Rectal smooth muscle tissue (tissue), 1 donor: ENCODE data around the gene CACNA1F.

Experiments
- H3K27ac ChIP-seq: one replicate; pipeline ENCODE4 v1.7.0; 2013; ENCODE audit warnings: low read depth, low read length, inconsistent platforms
- H3K27me3 ChIP-seq: one replicate; pipeline ENCODE4 v1.7.0; 2013; ENCODE audit warnings: low read length; ENCODE audit not compliant: control insufficient read depth, insufficient read depth
- H3K36me3 ChIP-seq: one replicate; pipeline ENCODE4 v1.7.0; 2013; ENCODE audit warnings: low read length; ENCODE audit not compliant: control insufficient read depth, insufficient read depth
- H3K4me1 ChIP-seq: one replicate; pipeline ENCODE4 v1.7.0; 2013; ENCODE audit warnings: low read length; ENCODE audit not compliant: control insufficient read depth, insufficient read depth
- H3K4me3 ChIP-seq: one replicate; pipeline ENCODE4 v1.7.0; 2013; ENCODE audit warnings: low read length
- H3K9ac ChIP-seq: one replicate; pipeline ENCODE4 v1.7.0; 2013; ENCODE audit warnings: low read length

CACNA1F gene

DNA sequence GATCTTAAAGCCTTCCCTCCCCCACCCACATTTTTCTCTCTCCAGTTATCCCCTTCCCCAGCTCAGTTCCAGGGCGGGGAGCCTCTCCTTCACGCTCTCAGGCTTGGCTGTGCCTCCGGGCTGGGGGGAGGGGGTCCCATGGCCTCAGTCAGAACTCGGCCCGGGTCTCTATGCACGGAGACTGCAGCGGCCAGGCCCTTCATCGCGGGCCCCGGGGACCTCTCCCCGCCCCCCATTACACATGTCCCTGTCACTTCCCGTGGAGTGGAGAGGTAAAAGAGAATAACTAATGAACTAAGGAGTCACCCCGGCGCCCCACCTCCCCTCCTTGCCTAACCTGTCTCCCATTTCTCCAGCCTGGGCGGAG is 46.1 kb downstream of the CACNA1F start:
- Histone ChIP-seq H3K36me3 (peaks cover 4% of the 10 kb centered on the region), H3K27ac (peak overlapping the region; percentile 78), H3K27me3 (no peaks in the 10 kb centered on the region)

DNA sequence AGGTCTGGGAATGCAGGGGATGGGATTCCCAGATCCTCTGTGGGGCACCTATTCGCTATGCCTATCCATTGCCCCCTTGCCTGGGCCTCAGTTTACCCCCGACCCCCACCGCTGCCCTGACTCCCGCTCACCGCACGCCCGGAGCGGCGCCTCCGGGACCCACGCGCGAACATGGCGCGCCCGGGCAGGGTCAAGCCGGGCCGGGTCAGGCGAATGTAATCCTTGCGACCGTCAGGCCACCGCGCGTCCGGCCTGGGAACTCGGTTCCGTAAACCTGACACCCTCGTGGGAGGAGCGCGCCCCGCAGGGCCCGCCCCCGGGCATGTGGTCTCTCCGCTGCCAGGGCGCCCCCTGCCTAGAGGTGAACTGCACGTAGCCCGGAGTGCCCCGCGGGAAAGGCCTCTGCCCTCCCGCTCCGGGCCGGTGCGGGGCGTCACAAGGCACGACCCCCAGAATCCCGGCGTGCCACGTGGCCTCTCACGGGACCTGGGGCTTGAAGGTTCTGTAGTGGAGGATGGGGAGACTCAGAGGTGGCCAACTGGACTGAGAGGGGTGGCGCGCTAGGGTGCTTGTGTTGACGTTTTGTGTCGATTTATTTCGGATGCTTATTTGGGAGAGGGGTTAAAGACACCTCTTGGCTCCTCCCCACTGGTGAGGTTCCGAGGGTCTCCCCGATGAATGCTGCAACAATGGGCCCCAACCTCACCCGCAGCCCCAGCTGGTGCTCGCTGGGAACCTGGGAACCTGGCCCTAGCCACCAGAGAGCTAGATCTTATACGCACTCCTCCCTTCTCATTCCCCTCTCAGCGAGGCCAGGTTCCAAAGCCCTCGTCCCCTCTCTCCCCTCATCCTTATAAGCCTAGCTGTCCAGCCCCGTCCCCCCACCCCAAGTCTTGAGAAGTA is 46.8 kb downstream of the CACNA1F start, which contains the start of gene PRICKLE3:
TSS of gene PRICKLE3 (minus strand) at position 249 of the 903 bp plus-strand sequence. CDS start at position 173, 76 bp downstream.
- peak within 1 kb of the TSS; percentile 78 for H3K27ac ChIP-seq
- no peaks in the 10 kb centered on the region for H3K4me1 ChIP-seq
- H3K27me3 ChIP-seq, result no peaks in the 10 kb centered on the region
- H3K36me3 ChIP-seq, result peaks cover 4% of the 10 kb centered on the region
- H3K4me3 ChIP-seq, result peak within 1 kb of the TSS; percentile 59
- H3K9ac ChIP-seq, result peak within 1 kb of the TSS; percentile 38

More for the DNA sequence above, 46.1 kb downstream of the CACNA1F start:
- H3K4me3 ChIP-seq, result no peak overlapping the region
- no peak overlapping the region for H3K9ac ChIP-seq
- H3K4me1 ChIP-seq, result no peaks in the 10 kb centered on the region

DNA sequence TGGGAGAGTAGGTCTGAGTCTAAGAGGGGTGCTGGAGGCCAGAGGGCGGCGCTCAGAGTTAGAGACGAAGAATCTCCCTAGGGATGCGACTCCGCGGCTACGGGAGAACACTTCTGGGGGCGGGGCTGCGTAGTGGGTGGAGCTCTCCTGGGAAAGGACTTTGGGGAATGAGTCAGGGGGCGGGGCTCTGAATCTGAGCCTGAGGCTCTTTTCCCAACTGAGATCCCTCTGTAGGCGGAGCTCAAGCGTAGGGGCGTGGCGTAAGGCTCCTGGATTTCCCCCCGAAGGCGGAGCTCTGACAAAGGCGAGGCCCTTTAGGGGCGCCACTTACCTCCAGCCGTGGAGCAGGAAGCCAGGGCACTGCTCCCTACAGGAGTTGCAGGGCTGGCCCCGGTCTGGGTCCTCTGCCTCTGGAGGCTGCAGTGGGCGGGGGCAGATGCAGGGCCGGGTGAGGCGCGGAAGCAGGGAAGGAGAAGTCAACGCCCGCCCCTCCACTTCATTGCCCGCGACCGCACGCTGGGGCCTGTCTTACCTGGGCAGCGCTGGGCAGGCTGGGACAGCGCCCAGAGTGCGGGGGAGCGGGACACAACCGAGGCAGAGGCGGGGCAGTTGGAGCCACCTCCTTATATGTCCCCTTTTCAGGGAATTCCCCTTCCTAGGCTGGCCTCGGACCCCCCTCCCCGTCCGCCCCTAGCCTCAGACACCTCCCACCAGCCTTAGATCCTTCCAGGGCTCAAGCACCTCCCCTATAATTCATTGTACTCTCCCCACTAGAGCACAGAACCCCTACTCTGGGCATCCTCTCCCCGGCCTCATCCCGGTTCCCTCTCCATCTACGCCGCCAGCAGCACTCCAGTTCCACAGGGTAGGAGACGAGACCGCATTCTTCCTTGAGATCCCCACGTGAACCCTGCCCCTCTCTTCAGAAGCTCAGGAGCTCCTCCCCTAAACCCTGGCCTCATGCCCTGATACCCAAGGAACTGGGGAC is 48.6 kb downstream of the CACNA1F start:
- H3K27me3 ChIP-seq, result no peaks in the 10 kb centered on the region
- H3K27ac ChIP-seq, result peak overlapping the region; percentile 52
- H3K36me3 ChIP-seq, result peaks cover 4% of the 10 kb centered on the region
- no peak overlapping the region for H3K9ac ChIP-seq
- no peaks in the 10 kb centered on the region for H3K4me1 ChIP-seq
- peak overlapping the region; percentile 35 for H3K4me3 ChIP-seq

DNA sequence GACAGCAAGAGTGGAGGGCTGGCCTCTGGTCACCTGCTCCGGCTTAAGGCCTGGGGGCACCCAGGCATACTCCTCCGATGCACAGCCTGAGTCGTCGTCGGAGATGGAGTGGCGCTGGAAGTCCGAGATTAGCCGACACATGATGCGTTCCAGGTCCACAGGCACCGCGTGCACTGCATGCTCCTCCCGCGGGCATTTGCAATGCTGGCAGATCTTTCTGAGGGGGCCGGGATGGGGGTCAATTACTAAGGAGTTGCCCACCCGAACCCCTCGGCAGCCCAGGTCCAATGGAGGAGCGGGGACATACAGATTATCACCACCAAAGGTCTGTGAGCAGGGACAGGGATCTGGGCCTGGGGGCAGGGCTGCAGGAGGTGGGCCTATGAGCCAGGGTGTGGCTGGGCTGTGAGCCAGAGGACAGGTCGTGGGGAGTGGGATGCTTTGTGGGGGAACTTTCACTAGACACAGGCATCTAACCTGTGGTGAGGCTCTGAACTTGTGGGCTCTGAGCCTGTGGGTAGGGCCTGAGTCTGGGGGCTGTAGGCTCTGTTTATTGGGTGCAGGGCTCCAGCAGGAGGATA is 49.3 kb downstream of the CACNA1F start:
- peaks cover 4% of the 10 kb centered on the region for H3K36me3 ChIP-seq
- H3K27ac ChIP-seq, result no peak overlapping the region
- H3K4me3 ChIP-seq, result no peak overlapping the region
- H3K9ac ChIP-seq, result no peak overlapping the region
- H3K27me3 ChIP-seq, result no peaks in the 10 kb centered on the region
- H3K4me1 ChIP-seq, result no peaks in the 10 kb centered on the region

DNA sequence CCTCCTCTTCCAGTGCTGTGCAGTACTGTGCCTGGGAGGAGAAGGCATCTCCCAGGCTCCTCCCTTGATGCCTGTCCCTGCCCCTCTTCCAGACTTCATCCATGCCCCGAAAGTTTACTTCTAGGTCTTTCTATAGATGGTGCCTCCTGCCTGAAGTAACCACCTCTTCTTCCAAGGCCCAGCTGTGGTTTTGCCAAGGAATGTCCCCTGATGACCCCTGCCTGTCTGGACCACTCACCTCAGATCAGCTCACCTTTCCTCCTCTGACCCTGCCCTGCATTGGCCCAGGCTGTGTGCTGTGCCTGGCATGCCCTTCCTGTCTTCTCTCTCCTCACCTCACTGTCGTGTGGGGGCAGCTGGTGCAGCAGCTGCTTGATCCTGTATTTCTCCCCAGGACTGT is 53.8 kb downstream of the CACNA1F start:
- Histone ChIP-seq H3K4me1 (no peaks in the 10 kb centered on the region), H3K9ac (no peak overlapping the region), H3K27me3 (no peaks in the 10 kb centered on the region), H3K27ac (no peak overlapping the region), H3K4me3 (no peak overlapping the region), H3K36me3 (peaks cover 8% of the 10 kb centered on the region)

DNA sequence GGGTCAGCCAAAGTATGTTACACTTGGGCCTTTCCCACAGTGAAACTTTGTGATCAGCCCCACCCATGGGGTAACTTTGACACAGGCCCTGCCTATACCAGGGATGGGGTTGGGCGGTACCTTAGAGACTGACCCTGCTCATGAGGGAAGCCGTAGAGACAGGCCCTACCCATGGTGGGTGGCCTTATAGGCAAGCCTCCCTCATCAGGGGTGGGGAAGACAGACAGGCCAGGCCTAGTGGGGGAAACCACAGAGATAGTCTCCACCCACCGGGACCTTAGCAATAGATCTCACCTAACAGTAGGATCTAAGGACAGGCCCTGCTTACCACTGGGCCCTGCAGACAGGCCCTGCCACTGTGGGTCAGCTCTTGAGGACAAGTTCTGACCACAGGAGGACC is 54.6 kb downstream of the CACNA1F start:
- H3K36me3 ChIP-seq, result peaks cover 8% of the 10 kb centered on the region
- no peak overlapping the region for H3K9ac ChIP-seq
- no peaks in the 10 kb centered on the region for H3K27me3 ChIP-seq
- H3K4me1 ChIP-seq, result no peaks in the 10 kb centered on the region
- H3K4me3 ChIP-seq, result no peak overlapping the region
- H3K27ac ChIP-seq, result no peak overlapping the region

DNA sequence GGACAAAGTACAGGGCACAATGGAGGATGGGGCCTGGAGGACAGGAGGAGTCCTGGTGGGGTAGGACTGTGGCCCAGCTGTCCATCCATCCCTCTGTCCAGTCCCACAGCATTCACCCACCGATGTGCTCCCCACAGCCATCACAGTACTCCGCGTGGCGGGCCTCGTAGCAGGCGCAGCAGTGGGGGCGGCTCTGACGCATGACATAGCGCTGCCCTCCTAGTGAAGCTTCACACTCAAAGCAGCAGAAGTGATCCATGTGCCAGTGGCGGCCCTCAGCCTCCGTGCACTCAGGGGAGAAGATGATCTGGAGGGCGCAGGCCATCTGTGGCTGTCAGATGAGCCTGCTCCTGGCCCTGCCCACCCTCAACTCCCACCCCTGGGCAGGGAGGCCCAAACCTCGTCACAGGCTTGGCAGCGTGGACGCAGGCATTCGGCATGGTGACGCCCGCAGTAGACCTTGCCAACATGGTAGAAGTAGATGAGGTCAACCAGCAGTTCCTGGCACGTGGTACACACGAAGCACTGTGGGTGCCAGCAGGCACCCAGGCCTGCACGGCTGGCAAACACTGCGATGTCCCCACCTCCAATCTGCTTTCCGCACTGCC is 55.2 kb downstream of the CACNA1F start:
- Histone ChIP-seq H3K9ac (no peak overlapping the region), H3K4me1 (no peaks in the 10 kb centered on the region), H3K36me3 (peaks cover 4% of the 10 kb centered on the region), H3K4me3 (no peak overlapping the region), H3K27ac (no peak overlapping the region), H3K27me3 (no peaks in the 10 kb centered on the region)

DNA sequence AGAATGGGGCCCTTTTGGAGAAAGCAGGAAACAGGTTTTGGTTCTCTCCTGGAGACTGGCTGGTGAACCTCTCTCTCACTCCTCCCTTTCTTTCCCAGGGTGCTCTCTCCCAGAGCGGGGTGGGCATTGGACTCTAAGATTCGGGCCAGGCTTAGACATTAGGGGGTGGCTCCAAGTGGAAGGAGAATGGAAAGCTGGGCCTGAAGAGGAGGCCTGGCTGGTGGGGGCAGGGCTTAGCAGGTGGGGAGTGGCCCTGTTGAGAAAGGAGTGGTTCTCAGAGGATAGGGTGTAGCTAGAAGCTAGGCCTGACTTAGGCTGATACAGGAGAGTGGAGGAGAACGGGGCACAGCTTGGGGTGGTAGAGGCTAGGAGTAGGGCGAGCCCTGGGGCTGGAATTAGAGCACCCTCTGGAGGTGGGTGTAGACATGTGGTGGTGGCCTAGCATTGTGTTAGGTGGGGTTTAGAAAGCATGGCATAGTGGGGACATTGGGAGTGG is 55.8 kb downstream of the CACNA1F start:
- H3K36me3 ChIP-seq, result peaks cover 4% of the 10 kb centered on the region
- peak overlapping the region; percentile 18 for H3K27ac ChIP-seq
- no peaks in the 10 kb centered on the region for H3K4me1 ChIP-seq
- no peak overlapping the region for H3K4me3 ChIP-seq
- H3K9ac ChIP-seq, result no peak overlapping the region
- no peaks in the 10 kb centered on the region for H3K27me3 ChIP-seq

DNA sequence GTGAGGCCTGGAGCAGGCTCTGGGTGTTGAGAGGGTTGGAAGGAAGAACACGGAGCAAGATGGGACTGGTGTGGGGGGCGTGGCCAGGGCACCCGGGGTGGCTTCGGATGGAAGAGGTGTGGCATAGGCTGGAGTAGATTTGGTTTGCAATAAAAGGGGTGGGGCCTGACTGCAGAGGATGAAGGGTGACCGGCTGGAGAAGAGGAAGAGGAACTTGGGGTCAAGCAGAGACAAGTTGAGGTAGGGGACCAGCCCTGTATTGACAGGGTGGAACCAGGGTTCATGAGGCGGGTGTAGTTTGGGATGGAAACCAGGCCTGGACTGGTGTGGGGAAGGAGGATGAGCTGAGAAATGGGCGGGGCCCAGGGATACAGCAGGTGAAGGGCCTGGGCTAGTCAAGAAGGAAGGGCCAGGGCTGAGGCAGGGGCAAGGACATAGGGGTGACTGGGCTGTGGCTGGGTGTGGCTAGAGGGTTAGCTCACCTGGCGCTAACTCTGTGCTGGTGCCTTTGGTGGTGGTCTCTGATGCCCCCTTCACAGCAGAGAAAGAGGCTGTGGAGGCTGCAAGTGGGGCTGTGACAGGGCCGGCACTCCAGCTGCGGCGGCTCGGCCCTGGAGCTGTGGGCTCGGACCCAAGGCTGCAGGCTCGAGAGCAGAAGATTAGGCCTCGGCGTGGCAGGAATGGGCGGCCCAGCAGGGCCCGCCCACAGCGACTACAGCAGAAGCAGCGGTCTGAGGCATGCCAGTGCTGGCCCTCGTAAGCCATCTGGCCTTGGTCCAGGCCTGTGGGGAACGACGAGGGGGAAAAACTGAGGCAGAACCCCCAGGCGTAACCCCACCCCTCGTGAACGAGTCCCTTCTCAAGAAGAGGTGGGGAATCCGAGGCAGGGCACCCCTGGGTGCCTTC is 56.5 kb downstream of the CACNA1F start:
- Histone ChIP-seq H3K27me3 (no peaks in the 10 kb centered on the region), H3K9ac (no peak overlapping the region), H3K27ac (peak overlapping the region; percentile 18), H3K4me1 (no peaks in the 10 kb centered on the region), H3K4me3 (no peak overlapping the region), H3K36me3 (peaks cover 4% of the 10 kb centered on the region)

DNA sequence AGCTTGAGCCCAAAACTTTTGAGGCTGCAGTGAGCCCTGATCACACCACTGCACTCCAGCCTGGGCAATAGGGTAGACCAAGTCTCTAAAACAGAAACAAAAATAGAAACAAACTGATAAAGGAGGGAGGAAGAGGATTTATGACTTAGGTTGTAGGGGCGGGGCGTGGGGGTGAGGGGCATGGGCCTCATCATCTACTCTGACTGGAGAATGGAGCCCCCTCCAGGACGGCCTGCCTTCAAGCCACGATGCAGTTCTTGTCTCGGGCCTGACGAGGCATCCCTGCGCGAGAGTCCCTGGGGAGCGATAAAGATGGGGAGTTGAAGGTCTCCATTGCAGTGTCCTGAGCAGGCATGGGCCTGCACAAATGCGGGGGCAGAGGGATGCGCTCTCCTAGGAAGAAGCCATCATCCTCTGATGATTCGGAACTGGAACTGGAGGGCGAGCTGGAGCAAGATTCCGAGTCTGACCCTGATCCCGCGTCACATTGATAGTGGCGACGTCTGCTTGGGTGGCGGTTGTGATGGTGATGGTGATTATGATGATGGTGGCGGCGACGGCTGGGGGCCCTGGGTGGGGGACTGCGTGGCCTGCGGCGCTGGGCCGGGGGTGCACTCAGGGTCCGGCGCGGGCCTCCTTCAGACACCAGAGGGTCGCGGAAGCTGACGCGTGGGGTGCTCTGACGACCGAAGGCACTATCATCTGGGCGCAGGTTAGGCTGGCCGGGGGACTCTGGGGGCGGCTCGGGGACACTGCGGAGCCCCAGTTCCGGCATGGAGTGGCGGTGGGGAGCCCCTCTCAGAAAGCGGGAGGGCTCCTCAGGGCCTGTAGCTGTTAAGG is 57.5 kb downstream of the CACNA1F start:
- no peaks in the 10 kb centered on the region for H3K27me3 ChIP-seq
- no peaks in the 10 kb centered on the region for H3K4me1 ChIP-seq
- H3K4me3 ChIP-seq, result no peak overlapping the region
- H3K9ac ChIP-seq, result no peak overlapping the region
- H3K27ac ChIP-seq, result no peak overlapping the region
- H3K36me3 ChIP-seq, result peaks cover 4% of the 10 kb centered on the region
